Naive thymus-derived CD4-positive, alpha-beta T cell (primary cell): ENCODE measurements around the gene HDAC4. TPM values are rescaled to one million over a fixed set of nuclear protein-coding genes. Genes with fewer than 3 reads are reported as not detected.

Source experiments
- ATAC-seq: fragments of 150-1000 bp; cut with Tn5 transposase; 2 replicates; pipeline ENCODE4 v1.10.0; 2021; ENCODE audit warnings: mild to moderate bottlenecking, moderate library complexity
- CTCF ChIA-PET: fragments of 350-600 bp; sonication (Branson Sonifier 250); formaldehyde crosslinking; loops from one replicate; lab custom pipeline; 2021; ENCODE audit warnings: antibody characterized with exemption; lab: Charles Lee
- POLR2A ChIA-PET: fragments of 350-600 bp; sonication (Branson Sonifier 250); formaldehyde crosslinking; loops from one replicate; lab custom pipeline; 2021; ENCODE audit warnings: antibody characterized with exemption, inconsistent platforms; lab: Charles Lee
- DNase-seq, 9 donors: peaks; one replicate each; pipeline versions ENCODE4 v3.0.0 to v3.0.0-alpha.2; 2020 to 2022; ENCODE audit warnings: mixed read lengths in 1 of 9
- H3K27ac ChIP-seq: one replicate; pipeline ENCODE4 v1.7.0; 2013; ENCODE audit warnings: mild to moderate bottlenecking, low read depth, low read length, moderate library complexity
- H3K27me3 ChIP-seq, 2 donors: one replicate each; pipeline ENCODE4 v1.7.0; 2013; ENCODE audit warnings: low read length in 2 of 2, mild to moderate bottlenecking in 2 of 2, moderate library complexity in 2 of 2; ENCODE audit not compliant: control insufficient read depth in 2 of 2, insufficient read depth in 2 of 2
- H3K36me3 ChIP-seq, 3 experiments: 1 replicate in 2 of 3; 2 replicates in 1 of 3; pipeline ENCODE4 v1.7.0; 2013; ENCODE audit warnings: low read length in 3 of 3, mild to moderate bottlenecking in 3 of 3, moderate library complexity in 1 of 3; ENCODE audit not compliant: insufficient read depth in 3 of 3, control insufficient read depth in 2 of 3
- H3K4me1 ChIP-seq, 2 donors: one replicate each; pipeline ENCODE4 v1.7.0; 2013; ENCODE audit warnings: low read length in 2 of 2, mild to moderate bottlenecking in 2 of 2, moderate library complexity in 1 of 2; ENCODE audit not compliant: control insufficient read depth in 2 of 2, insufficient read depth in 2 of 2
- H3K4me3 ChIP-seq: 2 replicates; pipeline ENCODE4 v1.7.0; 2013; ENCODE audit warnings: mild to moderate bottlenecking, low read length
- H3K9me3 ChIP-seq, 3 experiments: 1 replicate in 2 of 3; 2 replicates in 1 of 3; pipeline ENCODE4 v1.7.0; 2013; ENCODE audit warnings: low read length in 3 of 3; ENCODE audit not compliant: control insufficient read depth in 2 of 3
- H3K27ac Mint-ChIP-seq, 9 donors: one replicate each; pipeline ENCODE4 v1.8.0; 2020 to 2022; ENCODE audit warnings: mixed read lengths in 9 of 9, mild to moderate bottlenecking in 8 of 9, moderate library complexity in 5 of 9, inconsistent platforms in 2 of 9
- H3K27me3 Mint-ChIP-seq, 5 donors: one replicate each; pipeline ENCODE4 v1.8.0; 2021 to 2022; ENCODE audit warnings: mixed read lengths in 5 of 5, mild to moderate bottlenecking in 1 of 5
- H3K36me3 Mint-ChIP-seq, 5 donors: one replicate each; pipeline ENCODE4 v1.8.0; 2020 to 2022; ENCODE audit warnings: mixed read lengths in 5 of 5, mild to moderate bottlenecking in 3 of 5, inconsistent platforms in 1 of 5
- H3K4me1 Mint-ChIP-seq, 7 donors: one replicate each; pipeline ENCODE4 v1.8.0; 2020 to 2022; ENCODE audit warnings: mixed read lengths in 7 of 7, mild to moderate bottlenecking in 3 of 7, inconsistent platforms in 1 of 7
- H3K4me3 Mint-ChIP-seq, 10 donors: one replicate each; pipeline ENCODE4 v1.8.0; 2020 to 2022; ENCODE audit warnings: mild to moderate bottlenecking in 10 of 10, mixed read lengths in 10 of 10, moderate library complexity in 6 of 10, inconsistent platforms in 2 of 10
- H3K9me3 Mint-ChIP-seq, 11 donors: one replicate each; pipeline ENCODE4 v1.8.0; 2020 to 2022; ENCODE audit warnings: mixed read lengths in 11 of 11, mild to moderate bottlenecking in 4 of 11, inconsistent platforms in 1 of 11, moderate library complexity in 1 of 11
- intact Hi-C, 2 donors: fragments of 100-400 bp; cut with micrococcal nuclease; formaldehyde crosslinking; loops; one replicate each; pipeline ENCODE4 v1.15.1; 2023
- microRNA-seq: library from miRNA; unstranded; fragments of <30 nt; microRNA quantifications from one replicate; pipeline ENCODE4 v1.2.0, GENCODE V29; 2022; ENCODE audit warnings: borderline microRNAs expressed
- polyA plus RNA-seq, 2 donors: library from polyadenylated mRNA; unstranded; fragments of 300-500 nt; fragmentation: Illumina TruSeq; gene quantifications; one replicate each; pipeline ENCODE4 v1.2.3, GENCODE V29; 2021
- total RNA-seq, 6 experiments: library from RNA in 5 of 6; stranded (reverse) in 5 of 6; gene quantifications; 1 replicate in 5 of 6; 2 replicates in 1 of 6; pipeline ENCODE4 v1.2.3 and lab custom pipeline; 2021 to 2026

HDAC4 gene
- total and polyA plus RNA-seq, 7 experiments from 2014 or later: 7.4 to 101 (median 55.3) TPM

DNA sequence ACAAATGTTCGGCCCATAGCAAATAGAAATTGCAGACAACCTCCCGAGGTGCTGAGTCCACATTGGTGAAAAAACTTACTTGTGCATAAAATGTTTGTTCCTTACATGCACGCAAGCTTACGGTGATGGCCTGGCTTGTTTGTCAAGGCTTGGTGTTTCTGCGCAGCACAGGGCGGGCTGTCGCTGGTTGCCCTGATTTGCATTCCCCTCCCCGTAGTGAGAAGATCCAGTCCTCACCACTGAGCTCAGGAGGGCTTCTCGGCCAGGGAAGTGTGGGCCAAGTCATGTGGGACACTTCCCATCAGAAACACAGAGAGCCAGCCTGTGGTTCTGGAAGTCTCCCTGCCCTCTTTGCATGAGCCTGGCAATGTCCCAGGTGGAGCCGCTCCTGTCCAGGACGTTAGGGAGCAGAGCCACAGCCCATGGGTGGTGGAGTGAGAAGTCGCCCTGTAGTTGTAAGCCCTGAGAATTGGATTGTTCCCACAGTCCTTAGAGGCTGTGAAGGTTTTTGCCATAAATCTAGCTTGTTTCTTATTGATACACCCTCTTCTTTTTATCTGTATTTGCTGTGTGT is 400.2 kb downstream of the HDAC4 start:
- Mint-ChIP-seq H3K27me3 (peaks cover 0 to 44% (median 22%) of the 10 kb centered on the region in 5 donors), H3K27ac (no peak overlapping the region), H3K4me1 (no peaks in the 10 kb centered on the region), H3K36me3 (peaks cover 0 to 10% (median 5%) of the 10 kb centered on the region in 5 donors), H3K4me3 (no peak overlapping the region), H3K9me3 (peaks cover 0 to 19% (median 13%) of the 10 kb centered on the region in 11 donors)
- no peaks in the 10 kb centered on the region for H3K27me3 ChIP-seq
- H3K9me3 ChIP-seq: no peaks in the 10 kb centered on the region
- no peak overlapping the region for H3K27ac ChIP-seq
- intact Hi-C loops: no loop called here
- H3K36me3 ChIP-seq: no peaks in the 10 kb centered on the region
- no peak overlapping the region for H3K4me3 ChIP-seq
- ATAC-seq: no peak
- CTCF ChIA-PET: interaction anchor here (0.7 kb wide), 1 partner anchor 526 kb away, joined by 3 read pairs; no protein-coding TSS in a partner anchor
- POLR2A ChIA-PET: no interaction called here
- DNase-seq: no peak
- no peaks in the 10 kb centered on the region for H3K4me1 ChIP-seq

- no peaks in the 10 kb centered on the region for H3K36me3 ChIP-seq
- no peak overlapping the region for H3K27ac Mint-ChIP-seq
- peaks cover 0 to 24% (median 13%) of the 10 kb centered on the region in 11 donors for H3K9me3 Mint-ChIP-seq
- intact Hi-C loops: no loop called here
- no peaks in the 10 kb centered on the region for H3K4me1 ChIP-seq
- CTCF ChIA-PET: interaction anchor here (0.6 kb wide), 1 partner anchor 435 kb away, joined by 3 read pairs; no protein-coding TSS in a partner anchor
- H3K27me3 Mint-ChIP-seq: peaks cover 0 to 43% (median 26%) of the 10 kb centered on the region in 5 donors
- ATAC-seq (no peak), DNase-seq (no peak)
- POLR2A ChIA-PET: no interaction called here
- H3K4me1 Mint-ChIP-seq: no peaks in the 10 kb centered on the region
- H3K36me3 Mint-ChIP-seq: peaks cover 0 to 10% (median 5%) of the 10 kb centered on the region in 5 donors
- no peaks in the 10 kb centered on the region for H3K27me3 ChIP-seq
- no peaks in the 10 kb centered on the region for H3K9me3 ChIP-seq
- no peak overlapping the region for H3K27ac ChIP-seq
- H3K4me3 Mint-ChIP-seq: no peak overlapping the region
- no peak overlapping the region for H3K4me3 ChIP-seq
Observed at GRCh38 chr2:239000089-239000488, 400.7 kb downstream of the HDAC4 start.

GRCh38 chr2:238999291-238999741 is 401.5 kb downstream of the HDAC4 start:
- peaks cover 0 to 4% (median 0%) of the 10 kb centered on the region in 3 experiments for H3K9me3 ChIP-seq
- H3K4me3 ChIP-seq: no peak overlapping the region
- ChIA-PET POLR2A (no interaction called here), CTCF (interaction anchor here (0.6 kb wide), 1 partner anchor 434 kb away, joined by 3 read pairs; no protein-coding TSS in a partner anchor)
- H3K36me3 Mint-ChIP-seq: peaks cover 0 to 10% (median 6%) of the 10 kb centered on the region in 5 donors
- H3K4me1 Mint-ChIP-seq: no peaks in the 10 kb centered on the region
- no peaks in the 10 kb centered on the region for H3K36me3 ChIP-seq
- peaks cover 0 to 39% (median 26%) of the 10 kb centered on the region in 5 donors for H3K27me3 Mint-ChIP-seq
- peaks cover 0 to 32% (median 13%) of the 10 kb centered on the region in 11 donors for H3K9me3 Mint-ChIP-seq
- H3K4me3 Mint-ChIP-seq: no peak overlapping the region
- ATAC-seq (no peak), DNase-seq (no peak)
- H3K27ac Mint-ChIP-seq: no peak overlapping the region
- no peaks in the 10 kb centered on the region for H3K27me3 ChIP-seq
- intact Hi-C loops: no loop called here
- H3K4me1 ChIP-seq: no peaks in the 10 kb centered on the region
- no peak overlapping the region for H3K27ac ChIP-seq

- no peak overlapping the region for H3K4me3 Mint-ChIP-seq
- peaks cover 0 to 4% (median 0%) of the 10 kb centered on the region in 3 experiments for H3K9me3 ChIP-seq
- H3K27me3 Mint-ChIP-seq: peaks cover 3 to 38% (median 22%) of the 10 kb centered on the region in 5 donors
- no peaks in the 10 kb centered on the region for H3K27me3 ChIP-seq
- no peak overlapping the region for H3K27ac Mint-ChIP-seq
- no peaks in the 10 kb centered on the region for H3K4me1 Mint-ChIP-seq
- no peak overlapping the region for H3K4me3 ChIP-seq
- H3K9me3 Mint-ChIP-seq: peaks cover 0 to 37% (median 16%) of the 10 kb centered on the region in 11 donors
- intact Hi-C loops: no loop called here
- no peak for DNase-seq
- CTCF ChIA-PET: no interaction called here
- no peaks in the 10 kb centered on the region for H3K4me1 ChIP-seq
- H3K36me3 ChIP-seq: no peaks in the 10 kb centered on the region
- peaks cover 0 to 12% (median 6%) of the 10 kb centered on the region in 5 donors for H3K36me3 Mint-ChIP-seq
- H3K27ac ChIP-seq: no peak overlapping the region
- POLR2A ChIA-PET: no interaction called here
- no peak for ATAC-seq
Observed at GRCh38 chr2:238998801-238999200, 402.0 kb downstream of the HDAC4 start.

Small RNA genes lying within 50 kb of the gene (microRNA-seq; reads per million reads assigned to microRNA genes)
- gene MIR2467 (not detected), gene MIR4269 (not detected), gene MIR4440 (not detected), gene MIR4441 (not detected)
